PFSK-1 (cell line): ENCODE measurements around the gene CARMIL1.

Experiments used
- FOXP2 ChIP-seq: optimal IDR thresholded peaks from 2 replicates; pipeline ENCODE3; 2011; ENCODE audit warnings: borderline replicate concordance, control low read depth, inconsistent platforms; ENCODE audit not compliant: insufficient read depth; ENCODE audit errors: extremely low read length, extremely low read depth
- POLR2AphosphoS5 ChIP-seq: IDR thresholded peaks from 2 replicates; pipeline ENCODE4 v1.6.1; 2012; ENCODE audit warnings: low read depth, mild to moderate bottlenecking, control low read depth, low read length, moderate library complexity
- REST ChIP-seq, 2 experiments: IDR thresholded peaks; 2 replicates each; pipeline versions ENCODE4 v1.6.1 to v1.8.0; 2011 to 2012; ENCODE audit warnings: low read depth in 2 of 2, low read length in 2 of 2, control low read depth in 1 of 2, inconsistent platforms in 1 of 2, mild to moderate bottlenecking in 1 of 2, moderate library complexity in 1 of 2; ENCODE audit not compliant: insufficient read depth in 1 of 2
- SIN3A ChIP-seq: IDR thresholded peaks from 2 replicates; pipeline ENCODE4 v1.6.1; 2012; ENCODE audit warnings: mild to moderate bottlenecking, low read length, moderate library complexity, borderline replicate concordance; ENCODE audit not compliant: insufficient read depth
- TAF1 ChIP-seq: IDR thresholded peaks from 2 replicates; pipeline ENCODE4 v1.6.1; 2012; ENCODE audit warnings: low read length, control low read depth, borderline replicate concordance; ENCODE audit not compliant: insufficient read depth

- no peak for TF ChIP-seq TAF1
- no peak for TF ChIP-seq REST (IDR thresholded peaks at IDR 0.05; ENCODE audit: insufficient read depth in 1 of 2, low read depth in 2 of 2, low read length in 2 of 2)
- TF ChIP-seq SIN3A, result no peak
- no peak for TF ChIP-seq POLR2AphosphoS5
- TF ChIP-seq FOXP2, result no peak
Measured at GRCh38 chr6:25413207-25413905, 134.2 kb downstream of the CARMIL1 start.
